OCI-LY7 (cell line): ENCODE data around the gene HENMT1. TPM values are rescaled to one million over a fixed set of nuclear protein-coding genes. Genes with fewer than 3 reads are reported as not detected.

Experiments used
- BruUV-seq: library from RNA; stranded (reverse); fragments of 400-500 nt; replicated peaks from 2 replicates; lab custom pipeline; 2021; lab: Mats Ljungman, UMichigan
- CTCF ChIA-PET: fragments of 300-600 bp; sonication (Branson Sonifier 250); formaldehyde crosslinking; loops from one replicate; lab custom pipeline; 2022; ENCODE audit warnings: antibody characterized with exemption; ENCODE audit not compliant: unreplicated experiment; lab: Charles Lee
- POLR2A ChIA-PET: fragments of 300-600 bp; sonication (Branson Sonifier 250); formaldehyde crosslinking; loops from one replicate; lab custom pipeline; 2022; ENCODE audit warnings: antibody characterized with exemption; lab: Charles Lee
- DNase-seq: peaks from one replicate; pipeline ENCODE4 v3.0.0-alpha.2; 2015; ENCODE audit warnings: low spot score
- H2AFZ ChIP-seq: fragments of 200-600 bp; sonication (generic), shearing (Covaris generic); 2 replicates; pipeline ENCODE4 v1.6.1; 2014; ENCODE audit warnings: mild to moderate bottlenecking, antibody characterized with exemption, low read length, moderate library complexity
- H3K27ac ChIP-seq: fragments of 200-600 bp; sonication (generic); 2 replicates; pipeline ENCODE4 v1.5.1; 2014; ENCODE audit warnings: mixed run types, low read depth, mild to moderate bottlenecking, moderate library complexity, low read length, inconsistent platforms; ENCODE audit not compliant: poor library complexity, severe bottlenecking
- H3K36me3 ChIP-seq: fragments of 200-600 bp; sonication (generic); 2 replicates; pipeline ENCODE4 v1.6.1; 2014; ENCODE audit warnings: mild to moderate bottlenecking, antibody characterized with exemption, low read length, moderate library complexity, mixed read lengths; ENCODE audit not compliant: insufficient read depth
- H3K4me1 ChIP-seq: fragments of 200-600 bp; sonication (generic); 2 replicates; pipeline ENCODE4 v1.5.1; 2014; ENCODE audit warnings: mild to moderate bottlenecking, low read length; ENCODE audit not compliant: insufficient read depth, poor library complexity, severe bottlenecking
- H3K4me2 ChIP-seq: fragments of 200-600 bp; sonication (generic); 2 replicates; pipeline ENCODE4 v1.6.1; 2014; ENCODE audit warnings: mild to moderate bottlenecking, low read length
- H3K4me3 ChIP-seq: fragments of 200-600 bp; sonication (generic); 2 replicates; pipeline ENCODE4 v1.5.1; 2014; ENCODE audit warnings: mild to moderate bottlenecking, low read depth, low read length; ENCODE audit not compliant: poor library complexity, severe bottlenecking
- H3K79me2 ChIP-seq: fragments of 200-600 bp; sonication (generic); 2 replicates; pipeline ENCODE4 v1.6.1; 2016; ENCODE audit warnings: low read depth, mild to moderate bottlenecking, low read length, moderate library complexity, mixed read lengths; ENCODE audit not compliant: insufficient read depth
- H3K9me2 ChIP-seq: fragments of 200-600 bp; sonication (generic); 2 replicates; pipeline ENCODE4 v1.6.1; 2016; ENCODE audit warnings: mild to moderate bottlenecking, low read length, mixed read lengths; ENCODE audit not compliant: insufficient read depth
- H3K9me3 ChIP-seq: fragments of 200-600 bp; sonication (generic); 2 replicates; pipeline ENCODE4 v1.6.1; 2014; ENCODE audit warnings: mild to moderate bottlenecking, mixed run types, low read length, mixed read lengths
- H4K20me1 ChIP-seq: fragments of 200-600 bp; sonication (generic); 2 replicates; pipeline ENCODE4 v1.6.1; 2014; ENCODE audit warnings: mild to moderate bottlenecking, antibody characterized with exemption, low read length, moderate library complexity, mixed read lengths; ENCODE audit not compliant: insufficient read depth
- EZH2phosphoT487 ChIP-seq: fragments of 200-600 bp; sonication (generic); IDR thresholded peaks from 2 replicates; pipeline ENCODE4 v1.6.1; 2018; ENCODE audit warnings: low read depth, borderline replicate concordance, mild to moderate bottlenecking, mixed run types, antibody characterized with exemption, low read length, moderate library complexity, mixed read lengths
- intact Hi-C: fragments of 100-400 bp; cut with micrococcal nuclease; formaldehyde crosslinking; loops from one replicate; pipeline ENCODE4 v1.10.0; 2022; ENCODE audit not compliant: unreplicated experiment
- total RNA-seq, 2 experiments: library from RNA; depleted of rRNA in 1 of 2; stranded (reverse); fragments of >200 nt in 1 of 2; shearing (Covaris generic) in 1 of 2; gene quantifications; 2 replicates each; pipeline ENCODE4 v1.2.3, GENCODE V29; 2014 to 2022
- TF ChIP-seq, protein P1 (sequence below): fragments of 200-600 bp; sonication (generic); conservative IDR thresholded peaks from 2 replicates; pipeline ENCODE4 v1.5.1; 2014; ENCODE audit warnings: mild to moderate bottlenecking, antibody characterized with exemption, low read length, moderate library complexity, mixed read lengths

Gene HENMT1
- total RNA-seq, 2 experiments from 2014 or later: 0.84 TPM; not detected in 1

- Histone ChIP-seq H3K36me3 (no peaks in the 10 kb centered on the region), H4K20me1 (no peaks in the 10 kb centered on the region), H3K4me1 (no peaks in the 10 kb centered on the region), H3K9me3 (no peaks in the 10 kb centered on the region), H3K9me2 (no peaks in the 10 kb centered on the region), H3K4me2 (no peak overlapping the region), H2AFZ (no peak overlapping the region), H3K27ac (no peak overlapping the region), H3K79me2 (no peaks in the 10 kb centered on the region), H3K4me3 (no peak overlapping the region)
- TF ChIP-seq, protein P1, sequence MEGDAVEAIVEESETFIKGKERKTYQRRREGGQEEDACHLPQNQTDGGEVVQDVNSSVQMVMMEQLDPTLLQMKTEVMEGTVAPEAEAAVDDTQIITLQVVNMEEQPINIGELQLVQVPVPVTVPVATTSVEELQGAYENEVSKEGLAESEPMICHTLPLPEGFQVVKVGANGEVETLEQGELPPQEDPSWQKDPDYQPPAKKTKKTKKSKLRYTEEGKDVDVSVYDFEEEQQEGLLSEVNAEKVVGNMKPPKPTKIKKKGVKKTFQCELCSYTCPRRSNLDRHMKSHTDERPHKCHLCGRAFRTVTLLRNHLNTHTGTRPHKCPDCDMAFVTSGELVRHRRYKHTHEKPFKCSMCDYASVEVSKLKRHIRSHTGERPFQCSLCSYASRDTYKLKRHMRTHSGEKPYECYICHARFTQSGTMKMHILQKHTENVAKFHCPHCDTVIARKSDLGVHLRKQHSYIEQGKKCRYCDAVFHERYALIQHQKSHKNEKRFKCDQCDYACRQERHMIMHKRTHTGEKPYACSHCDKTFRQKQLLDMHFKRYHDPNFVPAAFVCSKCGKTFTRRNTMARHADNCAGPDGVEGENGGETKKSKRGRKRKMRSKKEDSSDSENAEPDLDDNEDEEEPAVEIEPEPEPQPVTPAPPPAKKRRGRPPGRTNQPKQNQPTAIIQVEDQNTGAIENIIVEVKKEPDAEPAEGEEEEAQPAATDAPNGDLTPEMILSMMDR: no peak
- TF ChIP-seq EZH2phosphoT487: no peak
- no TSS peak for BruUV-seq
- CTCF ChIA-PET: no interaction called here
- POLR2A ChIA-PET: interaction anchor here (0.6 kb wide), 1 partner anchor 130 kb away, joined by 3 read pairs; no protein-coding TSS in a partner anchor
- intact Hi-C loops: no loop called here
- no peak for DNase-seq
Measured at GRCh38 chr1:108663074-108663473, 2.2 kb upstream of the HENMT1 start.

GRCh38 chr1:108657356-108658080 lies 3.4 kb downstream of the HENMT1 start:
- H3K36me3 ChIP-seq: no peaks in the 10 kb centered on the region
- intact Hi-C loops: no loop called here
- no peaks in the 10 kb centered on the region for H3K4me1 ChIP-seq
- no peaks in the 10 kb centered on the region for H3K79me2 ChIP-seq
- no TSS peak for BruUV-seq
- no peak overlapping the region for H2AFZ ChIP-seq
- ChIA-PET POLR2A (no interaction called here), CTCF (no interaction called here)
- H4K20me1 ChIP-seq: no peaks in the 10 kb centered on the region
- no peak overlapping the region for H3K4me3 ChIP-seq
- DNase-seq: no peak
- H3K4me2 ChIP-seq: no peak overlapping the region
- H3K9me2 ChIP-seq: no peaks in the 10 kb centered on the region
- TF ChIP-seq, protein P1: no peak
- no peak for TF ChIP-seq EZH2phosphoT487
- no peaks in the 10 kb centered on the region for H3K9me3 ChIP-seq
- H3K27ac ChIP-seq: no peak overlapping the region

DNA sequence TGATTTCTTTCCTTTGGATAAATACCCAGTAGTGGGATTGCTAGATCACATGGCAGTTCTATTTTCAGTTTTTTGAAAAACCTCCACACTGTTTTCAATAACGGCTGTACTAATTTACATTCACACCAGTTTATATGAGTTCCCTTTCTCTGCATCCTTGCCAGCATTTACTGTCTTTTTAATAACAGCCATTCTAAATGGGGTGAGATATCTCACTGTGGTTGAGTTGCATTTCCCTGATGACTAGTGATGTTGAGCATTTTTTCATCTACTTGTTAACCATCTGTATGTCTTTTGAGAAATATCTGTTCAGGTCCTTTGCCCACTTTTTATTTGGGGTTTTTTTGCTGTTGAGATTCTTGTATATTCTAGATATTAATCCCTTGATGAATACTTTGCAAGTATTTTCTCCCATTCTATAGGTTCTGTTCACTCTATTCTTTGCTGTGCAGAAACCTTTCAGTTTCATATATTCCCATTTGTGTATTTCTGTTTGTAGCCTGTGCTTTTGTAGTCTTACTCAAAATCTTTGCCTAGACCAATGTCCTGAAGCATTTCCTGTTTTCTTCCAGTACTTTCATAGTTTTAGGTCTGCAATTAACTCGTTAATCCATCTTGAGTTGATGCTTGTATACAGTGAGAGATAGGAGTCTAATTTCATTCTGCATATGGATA lies 7.3 kb downstream of the HENMT1 start:
- Histone ChIP-seq H3K36me3 (no peaks in the 10 kb centered on the region), H3K4me2 (no peak overlapping the region), H3K27ac (no peak overlapping the region), H3K9me2 (no peaks in the 10 kb centered on the region), H3K79me2 (no peaks in the 10 kb centered on the region), H3K9me3 (no peaks in the 10 kb centered on the region), H3K4me1 (no peaks in the 10 kb centered on the region), H3K4me3 (no peak overlapping the region), H4K20me1 (no peaks in the 10 kb centered on the region), H2AFZ (no peak overlapping the region)
- ChIA-PET CTCF (no interaction called here), POLR2A (no interaction called here)
- intact Hi-C loops: no loop called here
- no TSS peak for BruUV-seq
- DNase-seq: no peak
- TF ChIP-seq, protein P1: no peak
- no peak for TF ChIP-seq EZH2phosphoT487
